Hepatocyte (in vitro differentiated cells): Measurements from ENCODE around the gene STAT2.

Source experiments
- CTCF ChIP-seq: fragments of 200-600 bp; sonication (generic); IDR thresholded peaks from 2 replicates; pipeline ENCODE4 v1.5.1; 2016; ENCODE audit warnings: antibody characterized with exemption, mild to moderate bottlenecking; ENCODE audit not compliant: poor library complexity
- EZH2phosphoT487 ChIP-seq: fragments of 200-600 bp; sonication (generic); IDR thresholded peaks from one replicate; pipeline ENCODE4 v1.6.1; 2018; ENCODE audit warnings: antibody characterized with exemption, mild to moderate bottlenecking, low read depth, moderate library complexity; ENCODE audit not compliant: unreplicated experiment, severe bottlenecking

- TF ChIP-seq EZH2phosphoT487 (no peak), CTCF (no peak)
Measured at GRCh38 chr12:56382611-56383010, 22.7 kb upstream of the STAT2 start.
